Measurements from ENCODE around the gene ABR. TPM values are rescaled to one million over a fixed set of nuclear protein-coding genes. Genes with fewer than 3 reads are reported as not detected.

ABR gene
- total RNA-seq, 1 experiment from 2014 or later: 78.3 TPM

- DNase-seq: peak; percentile 79 to 90
- no peaks in the 10 kb centered on the region for H3K9me3 Mint-ChIP-seq (ENCODE audit: unreplicated experiment)
- H3K4me3 Mint-ChIP-seq (ENCODE audit: unreplicated experiment): peak overlapping the region; percentile 85
- H3K36me3 Mint-ChIP-seq (ENCODE audit: insufficient read depth, unreplicated experiment): no peaks in the 10 kb centered on the region
- peaks cover 24% of the 10 kb centered on the region for H3K4me1 Mint-ChIP-seq (ENCODE audit: low read depth, unreplicated experiment)
- peak overlapping the region; percentile 73 for H3K27ac Mint-ChIP-seq (ENCODE audit: unreplicated experiment)
- H3K9me3 ChIP-seq: no peaks in the 10 kb centered on the region
- ChIA-PET POLR2A (interaction anchor here (0.6 to 1.5 kb wide), 3 partner anchors 13 to 28 kb away, joined by 3 to 13 read pairs (median 3); no protein-coding TSS in a partner anchor), CTCF (interaction anchor here (0.6 to 1.7 kb wide), 9 partner anchors 10 to 349 kb away, joined by 3 to 8 read pairs (median 4); no protein-coding TSS in a partner anchor)
- BruUV-seq (replicated peaks): no TSS peak
- H3K4me1 ChIP-seq: peaks cover 34% of the 10 kb centered on the region
- peak in 1 of 2 experiments; percentile 5 for TF ChIP-seq CTCF (IDR thresholded peaks at IDR 0.05; ENCODE audit: insufficient read depth in 1 of 2, low read depth in 1 of 2, low read length in 1 of 2, severe bottlenecking in 1 of 2, unreplicated experiment in 1 of 2)
- no peaks in the 10 kb centered on the region for H3K27me3 Mint-ChIP-seq (ENCODE audit: insufficient read depth, unreplicated experiment)
- H3K4me3 ChIP-seq (ENCODE audit: low read depth, low read length): peak overlapping the region; percentile 92
- intact Hi-C loops (cut with micrococcal nuclease; ENCODE audit: unreplicated experiment): no loop called here
- no peaks in the 10 kb centered on the region for H3K27me3 ChIP-seq (replicated peaks; ENCODE audit: control insufficient read depth, insufficient read depth, low read length)
- no peaks in the 10 kb centered on the region for H3K36me3 ChIP-seq (ENCODE audit: control insufficient read depth, insufficient read depth, low read length)
Measured at GRCh38 chr17:1109606-1110540, 69.9 kb downstream of the ABR start.

GRCh38 chr17:1108765-1109605 lies 70.8 kb downstream of the ABR start:
- peak overlapping the region; percentile 73 for H3K27ac Mint-ChIP-seq (ENCODE audit: unreplicated experiment)
- ChIA-PET CTCF (interaction anchor here (1.1 to 1.8 kb wide), 3 partner anchors 14 to 53 kb away, joined by 3 to 11 read pairs (median 8); no protein-coding TSS in a partner anchor), POLR2A (no interaction called here)
- intact Hi-C loops (cut with micrococcal nuclease; ENCODE audit: unreplicated experiment): no loop called here
- Histone ChIP-seq H3K9me3 (no peaks in the 10 kb centered on the region), H3K4me3 (ENCODE audit: low read depth, low read length) (peak overlapping the region; percentile 92), H3K36me3 (ENCODE audit: control insufficient read depth, insufficient read depth, low read length) (no peaks in the 10 kb centered on the region), H3K4me1 (peaks cover 32% of the 10 kb centered on the region), H3K27me3 (replicated peaks; ENCODE audit: control insufficient read depth, insufficient read depth, low read length) (no peaks in the 10 kb centered on the region)
- H3K4me3 Mint-ChIP-seq (ENCODE audit: unreplicated experiment): peak overlapping the region; percentile 85
- DNase-seq: peak in 1 of 2 experiments; percentile 68
- H3K9me3 Mint-ChIP-seq (ENCODE audit: unreplicated experiment): no peaks in the 10 kb centered on the region
- no peak for TF ChIP-seq CTCF (IDR thresholded peaks at IDR 0.05; ENCODE audit: insufficient read depth in 1 of 2, low read depth in 1 of 2, low read length in 1 of 2, severe bottlenecking in 1 of 2, unreplicated experiment in 1 of 2)
- no peaks in the 10 kb centered on the region for H3K36me3 Mint-ChIP-seq (ENCODE audit: insufficient read depth, unreplicated experiment)
- peaks cover 21% of the 10 kb centered on the region for H3K4me1 Mint-ChIP-seq (ENCODE audit: low read depth, unreplicated experiment)
- BruUV-seq (replicated peaks): no TSS peak
- H3K27me3 Mint-ChIP-seq (ENCODE audit: insufficient read depth, unreplicated experiment): no peaks in the 10 kb centered on the region

GRCh38 chr17:1108478-1108764 lies 71.4 kb downstream of the ABR start:
- intact Hi-C loops (cut with micrococcal nuclease; ENCODE audit: unreplicated experiment): no loop called here
- Histone ChIP-seq H3K9me3 (no peaks in the 10 kb centered on the region), H3K36me3 (ENCODE audit: control insufficient read depth, insufficient read depth, low read length) (no peaks in the 10 kb centered on the region), H3K4me3 (ENCODE audit: low read depth, low read length) (peak overlapping the region; percentile 92), H3K27me3 (replicated peaks; ENCODE audit: control insufficient read depth, insufficient read depth, low read length) (no peaks in the 10 kb centered on the region), H3K4me1 (peaks cover 32% of the 10 kb centered on the region)
- H3K27ac Mint-ChIP-seq (ENCODE audit: unreplicated experiment): peak overlapping the region; percentile 69
- TSS peak; percentile 34 for BruUV-seq (replicated peaks)
- H3K36me3 Mint-ChIP-seq (ENCODE audit: insufficient read depth, unreplicated experiment): no peaks in the 10 kb centered on the region
- ChIA-PET POLR2A (no interaction called here), CTCF (interaction anchor here (0.7 to 1.8 kb wide), 4 partner anchors 12 to 52 kb away, joined by 3 to 11 read pairs (median 6); no protein-coding TSS in a partner anchor)
- peak in 1 of 2 experiments; percentile 15 for TF ChIP-seq CTCF (IDR thresholded peaks at IDR 0.05; ENCODE audit: insufficient read depth in 1 of 2, low read depth in 1 of 2, low read length in 1 of 2, severe bottlenecking in 1 of 2, unreplicated experiment in 1 of 2)
- H3K4me3 Mint-ChIP-seq (ENCODE audit: unreplicated experiment): peak overlapping the region; percentile 85
- no peaks in the 10 kb centered on the region for H3K9me3 Mint-ChIP-seq (ENCODE audit: unreplicated experiment)
- H3K27me3 Mint-ChIP-seq (ENCODE audit: insufficient read depth, unreplicated experiment): no peaks in the 10 kb centered on the region
- peak; percentile 62 to 75 for DNase-seq
- H3K4me1 Mint-ChIP-seq (ENCODE audit: low read depth, unreplicated experiment): peaks cover 21% of the 10 kb centered on the region

Data from Caco-2 (cell line).